HCT116 (cell line): Measurements from ENCODE around the gene SUGCT. TPM values are rescaled to one million over a fixed set of nuclear protein-coding genes. Genes with fewer than 3 reads are reported as not detected.

Experiments used
- ATAC-seq: fragments of 200-7000 bp; cut with Tn5 transposase; 2 replicates; pipeline ENCODE4 v1.9.1; 2020; ENCODE audit warnings: mild to moderate bottlenecking, moderate library complexity
- BruUV-seq: library from RNA; stranded (reverse); fragments of 400-500 nt; replicated peaks from 2 replicates; lab custom pipeline; 2021; lab: Mats Ljungman, UMichigan
- CTCF ChIA-PET: fragments of 300-600 bp; sonication (Branson Sonifier 250); formaldehyde crosslinking; loops from one replicate; lab custom pipeline; 2021; ENCODE audit warnings: antibody characterized with exemption; lab: Charles Lee
- POLR2A ChIA-PET: fragments of 300-600, 350-600 bp; sonication (Branson Sonifier 250); formaldehyde crosslinking; loops from one replicate; lab custom pipeline; 2021; ENCODE audit warnings: antibody characterized with exemption; lab: Charles Lee
- RAD21 ChIA-PET, 2 experiments: fragments of 300-600 bp; sonication (Branson Sonifier 250); formaldehyde crosslinking; loops; one replicate each; lab custom pipeline; 2023; ENCODE audit warnings: low total read pairs in 2 of 2; ENCODE audit not compliant: uncharacterized antibody in 2 of 2, unreplicated experiment in 2 of 2, low non-redundant PET in 1 of 2; lab: Charles Lee
- DNase-seq: peaks from one replicate; pipeline ENCODE4 v3.0.0-alpha.2; 2010; ENCODE audit warnings: low read depth, low spot score
- H2AFZ ChIP-seq: fragments of 200-600 bp; shearing (Covaris generic), sonication (generic); 2 replicates; pipeline ENCODE4 v1.6.1; 2017; ENCODE audit warnings: low read depth, mixed run types, mixed read lengths, antibody characterized with exemption, low read length; ENCODE audit not compliant: poor library complexity, severe bottlenecking
- H3K27ac ChIP-seq: 2 replicates; pipeline ENCODE4 v1.5.1; 2012; ENCODE audit warnings: low read depth, low read length
- H3K27me3 ChIP-seq: fragments of 200-600 bp; sonication (generic); 2 replicates; pipeline ENCODE4 v1.6.1; 2016; ENCODE audit warnings: mixed run types, low read length, mixed read lengths; ENCODE audit not compliant: insufficient read depth
- H3K36me3 ChIP-seq, 2 experiments: fragments of 200-500 bp in 1 of 2; fragments of 200-600 bp in 1 of 2; sonication (Bioruptor generic) in 1 of 2; sonication (generic) in 1 of 2; 2 replicates each; pipeline versions ENCODE4 v1.5.1 to v1.6.1; 2014 to 2016; ENCODE audit warnings: low read length in 2 of 2, inconsistent platforms in 1 of 2, mixed read lengths in 1 of 2, mixed run types in 1 of 2; ENCODE audit not compliant: insufficient read depth in 2 of 2, control insufficient read depth in 1 of 2
- H3K4me1 ChIP-seq, 2 experiments: fragments of 200-600 bp in 1 of 2; sonication (generic) in 1 of 2; 2 replicates each; pipeline versions ENCODE4 v1.5.1 to v1.6.1; 2012 to 2017; ENCODE audit warnings: low read length in 2 of 2, inconsistent platforms in 1 of 2, mild to moderate bottlenecking in 1 of 2, mixed read lengths in 1 of 2, mixed run types in 1 of 2, moderate library complexity in 1 of 2; ENCODE audit not compliant: insufficient read depth in 2 of 2, control insufficient read depth in 1 of 2
- H3K4me2 ChIP-seq: fragments of 200-600 bp; sonication (generic); 2 replicates; pipeline ENCODE4 v1.6.1; 2017; ENCODE audit warnings: mixed run types, low read length, mixed read lengths
- H3K4me3 ChIP-seq, 2 experiments: fragments of 200-600 bp in 1 of 2; sonication (generic) in 1 of 2; replicated peaks in 1 of 2; 2 replicates each; pipeline ENCODE4 v1.5.1; 2011 to 2016; ENCODE audit warnings: low read length in 2 of 2, control low read depth in 1 of 2, low read depth in 1 of 2, mild to moderate bottlenecking in 1 of 2, mixed read lengths in 1 of 2, mixed run types in 1 of 2
- H3K79me2 ChIP-seq: fragments of 200-600 bp; sonication (generic); 2 replicates; pipeline ENCODE4 v1.6.1; 2017; ENCODE audit warnings: mild to moderate bottlenecking, mixed run types, low read length, moderate library complexity, mixed read lengths; ENCODE audit not compliant: insufficient read depth
- H3K9ac ChIP-seq: fragments of 200-600 bp; sonication (generic); 2 replicates; pipeline ENCODE4 v1.6.1; 2016; ENCODE audit warnings: low read length, mixed read lengths
- H3K9me2 ChIP-seq: fragments of 200-600 bp; sonication (generic), shearing (Covaris generic); 2 replicates; pipeline ENCODE4 v1.6.1; 2017; ENCODE audit warnings: mixed run types, mild to moderate bottlenecking, moderate library complexity; ENCODE audit not compliant: insufficient read depth
- H3K9me3 ChIP-seq, 2 experiments: fragments of 200-500 bp in 1 of 2; fragments of 200-600 bp in 1 of 2; sonication (Bioruptor generic) in 1 of 2; sonication (generic) in 1 of 2; 2 replicates each; pipeline ENCODE4 v1.6.1; 2014 to 2017; ENCODE audit warnings: low read length in 2 of 2, mixed read lengths in 2 of 2, inconsistent platforms in 1 of 2, low read depth in 1 of 2, mild to moderate bottlenecking in 1 of 2, mixed run types in 1 of 2, moderate library complexity in 1 of 2; ENCODE audit not compliant: control insufficient read depth in 1 of 2, insufficient read depth in 1 of 2
- H4K20me1 ChIP-seq: fragments of 200-600 bp; sonication (generic), shearing (Covaris generic); 2 replicates; pipeline ENCODE4 v1.6.1; 2017; ENCODE audit warnings: mixed run types, mild to moderate bottlenecking, moderate library complexity; ENCODE audit not compliant: insufficient read depth
- CTCF ChIP-seq, 3 experiments: fragments of 200-600 bp in 1 of 3; sonication (generic) in 1 of 3; IDR thresholded peaks in 2 of 3; conservative IDR thresholded peaks in 1 of 3; 2 replicates each; pipeline ENCODE4 v1.5.1; 2012 to 2017; ENCODE audit warnings: low read depth in 2 of 3, low read length in 2 of 3, antibody characterized with exemption in 1 of 3, borderline replicate concordance in 1 of 3, control low read depth in 1 of 3, mild to moderate bottlenecking in 1 of 3, mixed read lengths in 1 of 3, mixed run types in 1 of 3, moderate library complexity in 1 of 3; ENCODE audit not compliant: insufficient read depth in 1 of 3
- ELF1 ChIP-seq: IDR thresholded peaks from 2 replicates; pipeline ENCODE4 v1.6.1; 2012; ENCODE audit warnings: low read depth, borderline replicate concordance
- SIN3A ChIP-seq: IDR thresholded peaks from 2 replicates; pipeline ENCODE4 v1.6.1; 2012; ENCODE audit warnings: low read depth
- intact Hi-C: fragments of 100-400 bp; cut with micrococcal nuclease; formaldehyde crosslinking; loops from 2 replicates; pipeline ENCODE4 v1.10.0; 2022
- total RNA-seq: library from RNA; stranded (reverse); gene quantifications from one replicate; pipeline ENCODE4 v1.2.1, GENCODE V29; 2021; ENCODE audit not compliant: unreplicated experiment

Gene SUGCT
- total RNA-seq, 1 experiment from 2014 or later = 4.4 TPM

GRCh38 chr7:40371806-40372440 is 237.1 kb downstream of the SUGCT start (continued):
- TF ChIP-seq CTCF (IDR thresholded peaks at IDR 0.05 in 2 of 3, conservative IDR thresholded peaks at IDR 0.05 in 1 of 3; ENCODE audit: borderline replicate concordance in 1 of 3, insufficient read depth in 1 of 3, low read depth in 2 of 3, low read length in 2 of 3) (no peak), SIN3A (no peak)
- TF ChIP-seq, all 23 proteins: peak for 0

- RAD21 ChIA-PET = no interaction called here
- H3K4me1 ChIP-seq = no peaks in the 10 kb centered on the region
- POLR2A ChIA-PET = no interaction called here
- H3K4me2 ChIP-seq = no peak overlapping the region
- H3K27me3 ChIP-seq = no peaks in the 10 kb centered on the region
- H3K9me3 ChIP-seq = no peaks in the 10 kb centered on the region
- H3K36me3 ChIP-seq = no peaks in the 10 kb centered on the region
- DNase-seq (no peak), ATAC-seq (no peak)
- no peak overlapping the region for H3K9ac ChIP-seq
- BruUV-seq = no TSS peak
- H3K9me2 ChIP-seq = no peaks in the 10 kb centered on the region
- CTCF ChIA-PET = no interaction called here
- H3K27ac ChIP-seq = no peak overlapping the region
- TF ChIP-seq SIN3A (no peak), CTCF (IDR thresholded peaks at IDR 0.05 in 2 of 3, conservative IDR thresholded peaks at IDR 0.05 in 1 of 3; ENCODE audit: borderline replicate concordance in 1 of 3, insufficient read depth in 1 of 3, low read depth in 2 of 3, low read length in 2 of 3) (no peak), ELF1 (no peak)
- no peak overlapping the region for H3K4me3 ChIP-seq
- H2AFZ ChIP-seq = no peak overlapping the region
- H4K20me1 ChIP-seq = no peaks in the 10 kb centered on the region
- H3K79me2 ChIP-seq = no peaks in the 10 kb centered on the region
- intact Hi-C loops = no loop called here
Measured at GRCh38 chr7:40374575-40374974, 239.8 kb downstream of the SUGCT start.
